PC-3 (cell line): ENCODE data around the gene MTPN.

Experiments used
- CTCF ChIP-seq: fragments of 300-600 bp; sonication (generic); conservative IDR thresholded peaks from 2 replicates; pipeline ENCODE4 v1.5.1; 2017; ENCODE audit warnings: antibody characterized with exemption, low read depth, mild to moderate bottlenecking, low read length
- EZH2phosphoT487 ChIP-seq: fragments of 300-600 bp; sonication (generic); IDR thresholded peaks from 2 replicates; pipeline ENCODE4 v1.6.1; 2018; ENCODE audit warnings: mild to moderate bottlenecking, antibody characterized with exemption, low read length, borderline replicate concordance

GRCh38 chr7:135975166-135975565 is 2.0 kb downstream of the MTPN start:
- TF ChIP-seq CTCF = no peak
- no peak for TF ChIP-seq EZH2phosphoT487
